Dermis microvascular lymphatic vessel endothelial cell (primary cell): Measurements from ENCODE around the gene CYP2E1. TPM values are rescaled to one million over a fixed set of nuclear protein-coding genes. Genes with fewer than 3 reads are reported as not detected.
"Not testable (repeated sequence)": the region's sequence is repeated elsewhere in the genome, so short reads cannot be mapped to it uniquely, and the experiment has no call there.

Experiments
- DNase-seq, 2 donors: peaks; one replicate each; pipeline versions ENCODE4 v3.0.0 to v3.0.0-alpha.2; 2010; ENCODE audit warnings: low read depth in 2 of 2
- total RNA-seq: library from RNA; depleted of rRNA; stranded (reverse); fragments of >200 nt; gene quantifications from 2 replicates; pipeline ENCODE4 v1.2.1, GENCODE V29; 2014

Gene CYP2E1
- 0.13 TPM in 1 of 2 replicates, not detected in the other for total RNA-seq

DNA sequence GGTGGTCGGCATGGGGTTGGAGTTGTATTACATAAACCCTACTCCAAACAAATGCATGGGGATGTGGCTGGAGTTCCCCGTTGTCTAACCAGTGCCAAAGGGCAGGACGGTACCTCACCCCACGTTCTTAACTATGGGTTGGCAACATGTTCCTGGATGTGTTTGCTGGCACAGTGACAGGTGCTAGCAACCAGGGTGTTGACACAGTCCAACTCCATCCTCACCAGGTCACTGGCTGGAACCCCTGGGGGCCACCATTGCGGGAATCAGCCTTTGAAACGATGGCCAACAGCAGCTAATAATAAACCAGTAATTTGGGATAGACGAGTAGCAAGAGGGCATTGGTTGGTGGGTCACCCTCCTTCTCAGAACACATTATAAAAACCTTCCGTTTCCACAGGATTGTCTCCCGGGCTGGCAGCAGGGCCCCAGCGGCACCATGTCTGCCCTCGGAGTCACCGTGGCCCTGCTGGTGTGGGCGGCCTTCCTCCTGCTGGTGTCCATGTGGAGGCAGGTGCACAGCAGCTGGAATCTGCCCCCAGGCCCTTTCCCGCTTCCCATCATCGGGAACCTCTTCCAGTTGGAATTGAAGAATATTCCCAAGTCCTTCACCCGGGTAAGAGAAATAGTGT, at the start of gene CYP2E1:
Gene CYP2E1, plus strand, starts transcription at position 407 of the 632 bp plus-strand sequence. Its CDS starts 33 bp downstream, at position 440.
- no peak for DNase-seq

DNA sequence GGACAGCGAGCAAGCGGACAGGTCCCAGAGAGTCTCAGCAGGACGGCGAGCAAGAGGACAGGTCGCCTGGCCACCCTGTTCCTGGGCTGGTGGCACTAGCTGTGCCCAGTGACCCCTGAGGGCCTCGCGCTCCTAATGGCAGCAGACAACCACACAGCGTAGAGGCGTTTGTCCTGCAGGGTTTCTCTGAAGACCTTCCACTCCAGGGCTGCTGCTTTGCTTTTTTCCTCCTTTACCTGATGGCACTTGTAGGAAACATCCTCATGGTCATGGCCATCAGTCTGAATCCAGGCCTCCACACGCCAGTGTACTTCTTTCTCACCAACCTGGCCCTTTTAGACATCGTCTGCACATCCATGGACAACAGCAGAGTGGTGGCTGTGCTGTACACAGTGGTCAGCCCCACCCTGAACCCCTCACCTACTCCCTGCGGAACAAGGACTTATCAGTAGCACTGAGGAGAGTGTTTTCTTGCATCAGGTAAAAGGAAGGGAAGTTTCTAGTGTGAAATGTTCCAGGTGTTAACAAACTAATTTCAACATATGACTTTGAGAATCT, 46.0 kb upstream of the CYP2E1 start:
- DNase-seq: no peak

DNA sequence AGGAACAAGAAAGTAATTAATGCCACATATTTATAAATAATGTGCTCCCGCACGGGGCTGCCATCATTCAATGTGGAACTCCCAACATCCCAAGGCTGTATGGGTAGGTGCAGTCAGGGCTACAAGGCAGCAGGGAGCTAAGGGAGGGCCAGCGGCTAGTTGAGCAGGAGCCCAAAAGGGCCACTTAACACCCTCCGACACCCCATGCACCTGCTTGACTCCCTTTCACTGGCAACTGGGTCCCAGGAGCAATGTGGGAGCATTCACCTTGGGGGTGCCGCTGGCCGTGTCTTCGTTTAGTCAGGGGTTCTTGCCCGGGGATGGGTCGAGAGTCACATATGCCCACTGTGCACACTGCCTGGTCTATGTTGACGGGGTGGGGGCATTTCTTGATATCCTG, 45.5 kb upstream of the CYP2E1 start:
- no peak for DNase-seq

DNA sequence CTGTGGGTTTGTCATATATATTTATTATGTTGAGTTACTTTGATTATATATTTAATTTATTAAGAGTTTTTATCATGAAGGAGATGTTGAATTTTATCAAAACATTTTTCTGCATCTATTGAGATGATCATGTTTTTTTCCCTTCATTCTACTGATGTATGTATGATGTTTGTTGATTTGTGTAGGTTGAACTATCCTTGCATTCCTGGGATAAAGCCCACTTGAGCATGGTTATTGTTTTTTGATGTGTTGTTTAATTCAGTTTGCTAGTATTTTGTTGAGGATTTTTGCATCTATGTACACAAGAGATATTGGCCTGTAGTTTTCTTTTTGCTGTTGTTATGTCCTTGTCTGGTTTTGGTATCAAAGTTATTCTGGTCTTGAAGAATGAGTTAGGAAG, 42.3 kb upstream of the CYP2E1 start:
- DNase-seq: no peak

DNA sequence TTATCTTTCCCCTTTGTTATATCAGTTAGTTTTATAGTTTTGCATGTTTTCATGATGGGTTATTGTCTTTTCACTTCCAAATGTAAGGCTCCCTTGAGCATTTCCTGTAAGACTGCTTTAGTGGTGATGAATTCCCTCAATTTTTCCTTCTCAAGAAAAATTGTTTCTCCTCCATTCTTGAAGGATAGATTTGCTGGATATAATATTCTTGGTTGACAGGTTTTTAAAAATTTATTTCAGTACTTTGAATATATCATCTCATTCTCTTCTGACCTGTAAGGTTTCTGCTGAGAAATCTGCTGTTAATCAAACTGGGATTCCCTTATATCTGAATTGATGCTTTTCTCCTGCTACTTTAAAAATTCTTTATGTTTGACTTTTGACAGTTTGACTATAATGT, 40.1 kb upstream of the CYP2E1 start:
- no peak for DNase-seq

DNA sequence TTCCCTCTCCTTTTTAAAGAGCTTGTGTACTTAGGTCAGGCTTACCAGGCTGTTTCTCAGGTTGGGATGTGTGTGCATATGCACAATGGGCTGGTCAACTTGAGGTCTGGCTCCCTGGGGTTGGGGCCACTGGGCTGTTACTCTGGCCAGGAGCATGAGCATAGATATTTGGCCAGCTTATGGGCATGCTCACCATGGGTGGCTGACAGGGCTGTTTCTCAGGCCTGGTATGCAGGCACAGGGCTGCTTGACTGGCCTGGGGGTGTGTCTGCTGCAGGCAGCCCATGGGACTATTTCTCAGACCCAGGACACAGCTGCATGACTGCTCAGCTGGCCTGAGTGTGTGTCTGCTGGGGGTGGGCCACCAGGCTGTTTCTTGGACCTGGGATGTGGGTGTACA, 38.8 kb upstream of the CYP2E1 start:
- no peak for DNase-seq

GRCh38 chr10:133489816-133490588, 37.2 kb upstream of the CYP2E1 start:
- no peak for DNase-seq

- DNase-seq: not testable (repeated sequence)
Measured at GRCh38 chr10:133493562-133493961, 33.6 kb upstream of the CYP2E1 start.

GRCh38 chr10:133497363-133497762, 29.8 kb upstream of the CYP2E1 start:
- DNase-seq: peak in 1 of 2 donors; percentile 9

- not testable (repeated sequence) for DNase-seq
Measured at GRCh38 chr10:133499176-133499575, 28.0 kb upstream of the CYP2E1 start.

- DNase-seq: not testable (repeated sequence)
Measured at GRCh38 chr10:133500897-133501296, 26.3 kb upstream of the CYP2E1 start.

GRCh38 chr10:133509700-133510099, 17.5 kb upstream of the CYP2E1 start:
- DNase-seq: no peak

GRCh38 chr10:133511408-133511807, 15.8 kb upstream of the CYP2E1 start:
- DNase-seq: no peak

DNA sequence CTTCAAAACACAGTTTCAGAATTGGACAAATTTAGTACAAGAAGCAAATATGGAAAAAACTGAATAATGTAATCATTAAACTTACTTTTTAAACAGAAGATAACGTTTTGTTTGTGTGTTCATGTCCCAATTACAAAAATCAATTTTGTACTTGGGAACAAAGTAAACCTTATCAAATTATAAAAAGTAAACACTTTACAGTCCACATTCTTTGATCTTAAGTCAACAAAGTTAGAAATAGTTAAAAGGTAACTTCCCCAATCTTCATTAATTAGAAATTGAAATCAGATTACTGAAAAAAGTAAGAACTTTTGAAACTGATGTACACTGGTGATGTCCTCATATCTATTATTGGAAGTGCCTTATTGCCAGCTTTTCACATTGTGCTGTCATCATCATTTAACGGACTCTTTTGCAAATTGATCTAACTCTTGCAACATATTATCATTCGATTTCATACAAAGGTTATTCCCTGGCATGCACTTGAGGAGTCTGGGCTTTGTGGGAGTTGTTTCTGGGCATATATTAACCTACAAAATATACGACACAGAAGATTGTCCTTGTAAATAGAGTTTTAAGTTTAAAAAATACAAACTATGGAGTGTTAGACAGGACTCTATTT, 15.1 kb upstream of the CYP2E1 start:
- no peak for DNase-seq

- DNase-seq: no peak
Measured at GRCh38 chr10:133515471-133515870, 11.7 kb upstream of the CYP2E1 start.

DNA sequence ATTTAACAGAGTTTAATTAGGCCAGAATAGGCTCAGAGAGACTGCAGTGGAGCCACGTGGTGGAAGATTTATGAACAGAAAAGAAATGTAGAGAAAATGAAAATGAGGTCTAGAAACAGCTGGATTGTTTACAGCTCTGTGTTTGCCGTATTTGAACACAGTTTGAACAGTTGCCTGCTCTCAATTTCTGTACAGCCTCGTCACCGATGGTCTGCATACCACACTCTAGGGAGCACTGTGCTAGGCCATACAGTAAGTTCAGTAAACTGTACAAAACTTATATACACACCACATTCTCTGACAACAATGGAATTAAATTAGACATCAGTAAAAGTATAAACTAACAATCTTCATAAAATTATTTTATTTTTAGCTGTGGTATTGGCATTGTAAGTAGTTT, 11.1 kb upstream of the CYP2E1 start:
- DNase-seq: no peak

- not testable (repeated sequence) for DNase-seq
Measured at GRCh38 chr10:133518517-133518916, 8.6 kb upstream of the CYP2E1 start.

- DNase-seq: peak in 1 of 2 donors; percentile 42
Measured at GRCh38 chr10:133520193-133520738, 6.9 kb upstream of the CYP2E1 start.

DNA sequence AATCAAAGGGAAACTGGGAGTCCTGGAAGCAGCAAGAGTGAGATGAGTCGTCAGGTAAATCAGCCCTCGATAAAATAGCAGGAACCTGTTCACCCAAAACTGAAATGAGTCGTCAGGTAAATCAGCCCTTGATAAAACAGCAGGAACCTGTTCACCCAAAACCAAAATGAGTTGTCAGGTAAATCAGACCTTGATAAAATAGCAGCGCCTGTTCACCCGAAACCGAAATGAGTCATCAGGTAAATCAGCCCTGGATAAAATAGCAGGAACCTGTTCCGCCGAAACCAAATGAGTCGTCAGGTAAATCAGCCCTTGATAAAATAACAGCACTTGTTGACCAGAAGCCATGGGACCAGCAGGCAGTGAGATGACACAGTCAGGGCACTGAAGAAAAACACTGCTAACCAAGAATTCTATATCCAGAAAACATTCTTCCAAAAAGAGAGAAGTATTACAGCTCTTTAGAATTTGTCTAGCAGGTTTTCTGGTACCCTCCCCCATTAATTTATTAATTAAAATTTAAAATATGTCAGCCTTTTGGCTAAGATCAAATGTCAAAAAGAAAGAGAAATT, 3.4 kb upstream of the CYP2E1 start:
- no peak for DNase-seq

DNA sequence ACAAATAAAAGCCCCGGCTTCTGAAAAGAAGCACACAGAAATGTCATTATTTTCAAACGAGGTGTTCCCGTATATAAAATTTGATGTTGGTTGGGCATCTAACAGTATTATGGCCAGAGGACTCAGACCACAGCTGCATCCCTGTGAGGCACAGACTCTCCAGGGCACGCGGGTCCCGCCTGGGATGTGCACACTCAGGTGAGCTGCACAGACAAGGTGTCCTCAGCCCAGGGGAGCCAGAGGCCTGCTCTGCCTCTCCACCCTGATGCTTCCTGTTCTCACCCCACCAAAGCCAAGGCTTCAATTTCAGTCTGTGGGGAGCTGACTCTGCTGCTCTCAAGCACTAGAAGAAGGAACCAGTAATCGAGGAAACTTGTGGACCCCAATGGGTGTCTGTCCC, 1.7 kb upstream of the CYP2E1 start:
- DNase-seq: no peak

DNA sequence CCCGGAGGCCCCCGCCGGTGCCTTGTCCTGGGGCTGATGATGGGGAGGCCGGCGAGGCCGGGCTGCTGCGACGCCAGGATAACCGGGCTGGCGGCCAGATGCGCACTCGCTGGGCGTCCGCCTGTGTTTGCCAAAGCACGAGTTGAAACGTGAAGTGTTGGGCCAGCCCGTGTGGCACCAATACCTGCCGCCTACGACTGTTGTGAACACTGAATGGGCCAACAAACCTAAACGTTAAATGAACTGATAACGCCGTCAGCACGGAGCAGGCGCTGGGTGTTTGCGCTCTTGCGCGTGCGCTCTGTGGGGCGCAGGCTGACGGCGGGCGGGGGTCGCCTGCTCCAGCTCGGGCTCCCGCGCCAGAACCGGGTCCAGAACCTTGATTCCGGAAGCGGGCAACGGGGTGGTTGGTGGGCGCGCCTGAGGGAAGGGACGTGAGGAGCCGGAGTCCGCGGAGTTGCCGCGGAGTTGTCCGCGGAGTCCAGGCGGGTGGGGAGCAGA, 658 bp downstream of the CYP2E1 start:
- DNase-seq: no peak
